Measurements from ENCODE around the gene DACH1.
A peak's percentile ranks its signal among the peaks of the same experiment; 100 is the strongest.

Gene DACH1

DNA sequence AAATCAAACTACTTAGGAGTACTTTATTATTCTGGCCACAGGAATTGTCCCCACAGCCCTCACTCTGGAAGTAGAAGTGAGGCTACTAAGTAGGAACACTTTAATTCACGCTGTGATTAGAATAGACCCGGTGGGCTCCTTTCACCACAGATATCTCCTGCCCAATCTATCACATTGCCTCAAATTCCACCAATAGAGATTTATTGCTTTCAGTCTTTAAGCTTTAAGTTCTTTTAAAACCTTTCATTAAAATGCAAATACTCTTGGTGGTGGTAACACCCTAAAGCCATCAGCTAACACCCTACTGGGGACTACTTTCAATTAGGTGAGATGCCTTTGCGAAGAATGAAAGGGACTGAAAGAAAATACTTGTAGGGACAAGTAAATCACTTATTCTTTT is 181.9 kb downstream of the DACH1 start:
- no peak for DNase-seq

- DNase-seq: no peak
Measured at GRCh38 chr13:71681901-71682613, 184.9 kb downstream of the DACH1 start.

DNA sequence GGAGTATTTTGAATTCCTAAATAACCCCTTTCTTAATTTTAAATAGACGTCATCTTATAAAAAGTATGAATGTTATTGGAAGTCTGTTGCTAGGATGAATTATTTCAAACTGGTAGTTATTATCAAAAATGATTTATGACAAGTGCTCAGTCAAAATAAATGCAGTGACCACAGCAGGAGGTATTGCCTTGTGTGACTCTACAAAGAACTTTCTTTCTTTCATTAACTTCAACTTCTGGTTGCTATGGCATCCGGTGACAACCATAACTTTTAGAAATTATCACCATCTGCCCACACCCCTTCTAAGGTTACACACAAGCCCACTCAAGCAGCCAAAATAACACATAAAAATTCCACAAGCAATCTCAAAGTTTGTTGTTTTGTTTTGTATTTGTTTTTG is 189.9 kb downstream of the DACH1 start:
- DNase-seq: no peak

DNA sequence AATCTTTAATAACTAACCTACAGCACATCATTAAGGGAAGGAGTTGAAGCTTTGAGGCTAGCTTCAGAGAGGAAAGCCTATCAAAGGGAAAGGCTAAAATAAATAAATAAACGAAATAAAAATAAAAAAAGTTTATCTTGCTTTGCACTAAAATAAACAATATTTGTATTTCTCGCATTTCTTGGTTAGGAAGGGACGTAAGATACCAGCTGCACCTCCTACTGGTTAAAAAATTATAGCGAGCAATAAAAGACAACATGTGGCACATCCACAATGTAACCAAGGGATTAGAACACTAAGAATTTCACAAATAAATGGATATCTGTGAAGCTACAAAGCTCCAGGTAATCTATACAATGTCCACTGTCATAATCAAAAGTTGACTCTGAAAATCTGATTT is 194.5 kb downstream of the DACH1 start:
- DNase-seq: no peak

GRCh38 chr13:71663431-71663830 is 203.6 kb downstream of the DACH1 start:
- DNase-seq: no peak

GRCh38 chr13:71661921-71662320 is 205.1 kb downstream of the DACH1 start:
- DNase-seq: no peak

GRCh38 chr13:71659404-71659803 is 207.6 kb downstream of the DACH1 start:
- no peak for DNase-seq

GRCh38 chr13:71645467-71645866 is 221.5 kb downstream of the DACH1 start:
- DNase-seq: no peak

DNA sequence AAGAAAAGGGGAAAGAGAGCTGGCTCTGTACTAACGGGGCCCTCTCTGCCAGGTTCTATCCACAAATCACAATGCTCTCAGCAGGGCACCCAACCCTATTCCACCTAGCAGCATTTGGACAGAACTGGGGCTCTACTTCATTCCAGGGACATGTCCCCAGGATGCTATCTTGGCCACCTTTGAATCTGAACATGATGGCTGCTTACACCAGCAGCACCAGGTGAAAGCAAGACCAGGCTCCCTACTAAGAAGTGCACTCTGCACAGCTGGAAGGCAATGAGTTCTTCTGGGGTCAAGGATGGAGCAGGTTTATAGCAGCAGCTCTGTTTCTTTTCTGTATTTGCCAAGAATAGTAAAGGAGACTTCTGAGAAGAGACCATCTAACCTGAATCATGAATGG is 222.4 kb downstream of the DACH1 start:
- DNase-seq: no peak

DNA sequence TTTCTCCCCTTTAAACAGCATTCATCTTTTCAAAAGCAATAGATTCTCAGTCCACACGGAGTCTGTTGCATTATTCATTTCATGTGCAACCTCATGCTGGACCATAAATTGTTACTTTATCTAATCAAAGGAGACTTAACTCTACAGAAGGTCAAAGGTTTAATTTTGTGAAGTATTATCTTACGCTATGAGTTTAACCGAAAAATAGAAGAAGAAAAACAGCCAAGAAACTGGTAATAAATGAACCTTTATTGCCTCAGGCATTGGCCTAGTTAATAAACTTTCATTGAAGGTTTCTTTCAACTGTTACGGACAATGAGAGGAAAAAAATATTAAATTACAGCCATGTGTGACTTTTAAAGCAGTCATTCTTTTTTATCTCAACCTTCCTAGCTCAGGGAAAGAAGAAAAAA is 223.6 kb downstream of the DACH1 start:
- DNase-seq: no peak

GRCh38 chr13:71638751-71639150 is 228.3 kb downstream of the DACH1 start:
- DNase-seq: no peak

DNA sequence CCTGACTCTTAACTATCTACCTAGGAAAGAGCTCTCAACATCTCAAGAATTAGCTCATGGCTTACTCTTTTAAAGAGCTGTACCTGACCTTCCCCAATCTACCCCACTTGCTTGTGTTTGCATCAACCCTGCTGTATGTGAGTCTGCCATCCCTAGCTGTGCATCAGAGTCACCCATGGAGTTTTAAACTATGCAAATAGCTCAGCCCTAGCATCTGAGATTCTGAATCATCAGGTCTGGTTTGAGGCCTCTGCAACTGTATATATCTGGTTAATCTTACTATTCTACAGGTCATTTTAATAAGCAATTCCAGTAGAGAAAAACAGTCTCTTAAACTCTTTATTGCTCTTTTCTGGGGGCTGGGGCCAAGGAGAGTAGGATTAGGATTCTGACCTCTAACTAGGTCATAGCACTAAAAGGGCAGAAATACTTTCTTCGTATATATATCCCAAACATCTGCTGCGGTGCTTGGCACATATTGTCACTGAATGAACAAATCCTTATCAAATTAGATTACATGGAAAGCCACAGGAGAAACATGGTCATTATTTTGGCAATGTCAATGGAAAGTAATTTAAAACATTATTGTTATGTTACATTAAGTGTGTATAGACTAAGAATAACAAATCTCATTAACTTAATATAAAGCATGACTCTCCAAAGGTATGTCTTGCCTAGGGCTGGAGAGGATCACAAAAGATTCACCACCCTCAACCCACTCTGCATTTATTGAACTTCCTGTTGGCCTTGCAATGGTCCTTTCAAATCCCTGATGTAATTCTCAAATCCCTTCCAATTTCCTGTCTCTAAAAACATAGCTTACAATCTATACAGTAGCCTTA is 232.2 kb downstream of the DACH1 start:
- DNase-seq: no peak

- no peak for DNase-seq
Measured at GRCh38 chr13:71634182-71634581, 232.8 kb downstream of the DACH1 start.

GRCh38 chr13:71632721-71633120 is 234.3 kb downstream of the DACH1 start:
- DNase-seq: no peak

GRCh38 chr13:71632206-71632605 is 234.8 kb downstream of the DACH1 start:
- no peak for DNase-seq

DNA sequence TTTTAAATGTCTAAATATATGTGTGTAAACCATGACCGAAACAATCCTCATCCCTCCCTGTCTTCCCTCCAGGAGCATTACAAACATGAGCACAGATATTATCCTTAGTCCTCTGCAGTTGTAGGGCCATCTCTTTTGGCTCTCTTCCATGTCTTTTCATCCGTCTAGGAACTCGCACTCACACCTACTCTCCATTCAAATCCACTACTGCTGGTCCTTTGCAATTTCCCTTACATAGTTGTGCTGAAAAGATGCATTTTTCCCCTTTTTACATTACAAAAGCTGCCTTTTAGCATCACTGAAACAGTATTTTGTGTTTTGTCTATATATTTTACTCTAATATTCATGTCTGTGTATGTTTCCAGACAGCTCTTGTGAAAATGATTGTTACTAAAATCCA is 237.8 kb downstream of the DACH1 start:
- DNase-seq: no peak

- DNase-seq: no peak
Measured at GRCh38 chr13:71626421-71627117, 240.4 kb downstream of the DACH1 start.

GRCh38 chr13:71625694-71626093 is 241.3 kb downstream of the DACH1 start:
- DNase-seq: no peak

GRCh38 chr13:71624653-71625600 is 242.1 kb downstream of the DACH1 start:
- no peak for DNase-seq

GRCh38 chr13:71621174-71622124 is 245.6 kb downstream of the DACH1 start:
- DNase-seq: peak; percentile 18

DNA sequence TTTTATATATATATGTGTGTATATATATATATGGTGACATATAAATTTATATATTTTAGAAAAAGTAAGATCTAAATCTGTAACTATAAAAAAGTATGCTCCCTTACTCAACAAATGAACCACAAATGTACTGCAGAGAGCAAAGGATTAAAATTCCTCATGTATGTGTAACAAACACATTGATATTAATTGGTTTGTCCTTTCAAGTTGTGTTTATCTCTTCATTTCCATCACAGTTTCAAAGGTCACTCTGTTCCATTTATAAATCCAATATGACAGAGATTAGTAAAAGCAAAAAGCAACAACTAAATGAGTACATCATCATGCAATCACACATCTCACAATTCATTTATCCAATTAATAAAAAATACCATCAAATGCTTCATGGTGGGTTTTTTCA is 247.9 kb downstream of the DACH1 start:
- DNase-seq: no peak

All from NCI-H510A treated with DMSO at 0.1 percent for 48 hours (cell line).